HCT116 (cell line): ENCODE measurements around the gene ZFHX3. TPM values are rescaled to one million over a fixed set of nuclear protein-coding genes. Genes with fewer than 3 reads are reported as not detected.

Source experiments
- ATAC-seq: fragments of 200-7000 bp; cut with Tn5 transposase; 2 replicates; pipeline ENCODE4 v1.9.1; 2020; ENCODE audit warnings: mild to moderate bottlenecking, moderate library complexity
- BruUV-seq: library from RNA; stranded (reverse); fragments of 400-500 nt; replicated peaks from 2 replicates; lab custom pipeline; 2021; lab: Mats Ljungman, UMichigan
- CTCF ChIA-PET: fragments of 300-600 bp; sonication (Branson Sonifier 250); formaldehyde crosslinking; loops from one replicate; lab custom pipeline; 2021; ENCODE audit warnings: antibody characterized with exemption; lab: Charles Lee
- POLR2A ChIA-PET: fragments of 300-600, 350-600 bp; sonication (Branson Sonifier 250); formaldehyde crosslinking; loops from one replicate; lab custom pipeline; 2021; ENCODE audit warnings: antibody characterized with exemption; lab: Charles Lee
- RAD21 ChIA-PET, 2 experiments: fragments of 300-600 bp; sonication (Branson Sonifier 250); formaldehyde crosslinking; loops; one replicate each; lab custom pipeline; 2023; ENCODE audit warnings: low total read pairs in 2 of 2; ENCODE audit not compliant: uncharacterized antibody in 2 of 2, unreplicated experiment in 2 of 2, low non-redundant PET in 1 of 2; lab: Charles Lee
- DNase-seq: peaks from one replicate; pipeline ENCODE4 v3.0.0-alpha.2; 2010; ENCODE audit warnings: low read depth, low spot score
- H2AFZ ChIP-seq: fragments of 200-600 bp; shearing (Covaris generic), sonication (generic); 2 replicates; pipeline ENCODE4 v1.6.1; 2017; ENCODE audit warnings: low read depth, mixed run types, mixed read lengths, antibody characterized with exemption, low read length; ENCODE audit not compliant: poor library complexity, severe bottlenecking
- H3K27ac ChIP-seq: 2 replicates; pipeline ENCODE4 v1.5.1; 2012; ENCODE audit warnings: low read depth, low read length
- H3K27me3 ChIP-seq: fragments of 200-600 bp; sonication (generic); 2 replicates; pipeline ENCODE4 v1.6.1; 2016; ENCODE audit warnings: mixed run types, low read length, mixed read lengths; ENCODE audit not compliant: insufficient read depth
- H3K36me3 ChIP-seq, 2 experiments: fragments of 200-500 bp in 1 of 2; fragments of 200-600 bp in 1 of 2; sonication (Bioruptor generic) in 1 of 2; sonication (generic) in 1 of 2; 2 replicates each; pipeline versions ENCODE4 v1.5.1 to v1.6.1; 2014 to 2016; ENCODE audit warnings: low read length in 2 of 2, inconsistent platforms in 1 of 2, mixed read lengths in 1 of 2, mixed run types in 1 of 2; ENCODE audit not compliant: insufficient read depth in 2 of 2, control insufficient read depth in 1 of 2
- H3K4me1 ChIP-seq, 2 experiments: fragments of 200-600 bp in 1 of 2; sonication (generic) in 1 of 2; 2 replicates each; pipeline versions ENCODE4 v1.5.1 to v1.6.1; 2012 to 2017; ENCODE audit warnings: low read length in 2 of 2, inconsistent platforms in 1 of 2, mild to moderate bottlenecking in 1 of 2, mixed read lengths in 1 of 2, mixed run types in 1 of 2, moderate library complexity in 1 of 2; ENCODE audit not compliant: insufficient read depth in 2 of 2, control insufficient read depth in 1 of 2
- H3K4me2 ChIP-seq: fragments of 200-600 bp; sonication (generic); 2 replicates; pipeline ENCODE4 v1.6.1; 2017; ENCODE audit warnings: mixed run types, low read length, mixed read lengths
- H3K4me3 ChIP-seq, 2 experiments: fragments of 200-600 bp in 1 of 2; sonication (generic) in 1 of 2; replicated peaks in 1 of 2; 2 replicates each; pipeline ENCODE4 v1.5.1; 2011 to 2016; ENCODE audit warnings: low read length in 2 of 2, control low read depth in 1 of 2, low read depth in 1 of 2, mild to moderate bottlenecking in 1 of 2, mixed read lengths in 1 of 2, mixed run types in 1 of 2
- H3K79me2 ChIP-seq: fragments of 200-600 bp; sonication (generic); 2 replicates; pipeline ENCODE4 v1.6.1; 2017; ENCODE audit warnings: mild to moderate bottlenecking, mixed run types, low read length, moderate library complexity, mixed read lengths; ENCODE audit not compliant: insufficient read depth
- H3K9ac ChIP-seq: fragments of 200-600 bp; sonication (generic); 2 replicates; pipeline ENCODE4 v1.6.1; 2016; ENCODE audit warnings: low read length, mixed read lengths
- H3K9me2 ChIP-seq: fragments of 200-600 bp; sonication (generic), shearing (Covaris generic); 2 replicates; pipeline ENCODE4 v1.6.1; 2017; ENCODE audit warnings: mixed run types, mild to moderate bottlenecking, moderate library complexity; ENCODE audit not compliant: insufficient read depth
- H3K9me3 ChIP-seq, 2 experiments: fragments of 200-500 bp in 1 of 2; fragments of 200-600 bp in 1 of 2; sonication (Bioruptor generic) in 1 of 2; sonication (generic) in 1 of 2; 2 replicates each; pipeline ENCODE4 v1.6.1; 2014 to 2017; ENCODE audit warnings: low read length in 2 of 2, mixed read lengths in 2 of 2, inconsistent platforms in 1 of 2, low read depth in 1 of 2, mild to moderate bottlenecking in 1 of 2, mixed run types in 1 of 2, moderate library complexity in 1 of 2; ENCODE audit not compliant: control insufficient read depth in 1 of 2, insufficient read depth in 1 of 2
- H4K20me1 ChIP-seq: fragments of 200-600 bp; sonication (generic), shearing (Covaris generic); 2 replicates; pipeline ENCODE4 v1.6.1; 2017; ENCODE audit warnings: mixed run types, mild to moderate bottlenecking, moderate library complexity; ENCODE audit not compliant: insufficient read depth
- CBX3 ChIP-seq: IDR thresholded peaks from 2 replicates; pipeline ENCODE4 v1.6.1; 2012; ENCODE audit warnings: low read depth
- CEBPB ChIP-seq: IDR thresholded peaks from 2 replicates; pipeline ENCODE4 v1.6.1; 2012; ENCODE audit warnings: low read depth
- EZH2 ChIP-seq: fragments of 200-600 bp; sonication (generic); IDR thresholded peaks from 2 replicates; pipeline ENCODE4 v1.6.1; 2017; ENCODE audit warnings: antibody characterized with exemption, mixed run types
- EZH2phosphoT487 ChIP-seq: fragments of 200-600 bp; IDR thresholded peaks from 2 replicates; pipeline ENCODE4 v1.6.1; 2018; ENCODE audit warnings: antibody characterized with exemption, borderline replicate concordance
- JUND ChIP-seq: IDR thresholded peaks from 2 replicates; pipeline ENCODE4 v1.6.1; 2012
- POLR2A ChIP-seq: IDR thresholded peaks from 2 replicates; pipeline ENCODE4 v1.7.0; 2011; ENCODE audit warnings: borderline replicate concordance; ENCODE audit not compliant: insufficient read depth, insufficient read length; ENCODE audit errors: extremely low read depth
- SIN3A ChIP-seq: IDR thresholded peaks from 2 replicates; pipeline ENCODE4 v1.6.1; 2012; ENCODE audit warnings: low read depth
- TCF7L2 ChIP-seq: IDR thresholded peaks from 2 replicates; pipeline ENCODE4 v1.7.0; 2011; ENCODE audit warnings: borderline replicate concordance, inconsistent platforms; ENCODE audit not compliant: insufficient read depth, insufficient read length; ENCODE audit errors: extremely low read depth
- ZFX ChIP-seq: fragments of 450-650 bp; IDR thresholded peaks from 2 replicates; pipeline ENCODE4 v1.6.1; 2017
- intact Hi-C: fragments of 100-400 bp; cut with micrococcal nuclease; formaldehyde crosslinking; loops from 2 replicates; pipeline ENCODE4 v1.10.0; 2022
- total RNA-seq: library from RNA; stranded (reverse); gene quantifications from one replicate; pipeline ENCODE4 v1.2.1, GENCODE V29; 2021; ENCODE audit not compliant: unreplicated experiment
- TF ChIP-seq, protein P1 (sequence below), 3 experiments: fragments of 200-600 bp in 1 of 3; sonication (generic) in 1 of 3; IDR thresholded peaks in 2 of 3; conservative IDR thresholded peaks in 1 of 3; 2 replicates each; pipeline ENCODE4 v1.5.1; 2012 to 2017; ENCODE audit warnings: low read depth in 2 of 3, low read length in 2 of 3, antibody characterized with exemption in 1 of 3, borderline replicate concordance in 1 of 3, control low read depth in 1 of 3, mild to moderate bottlenecking in 1 of 3, mixed read lengths in 1 of 3, mixed run types in 1 of 3, moderate library complexity in 1 of 3; ENCODE audit not compliant: insufficient read depth in 1 of 3
- TF ChIP-seq, protein P2 (sequence below): IDR thresholded peaks from 2 replicates; pipeline ENCODE4 v1.6.1; 2012

Gene ZFHX3
- total RNA-seq, 1 experiment from 2014 or later: 6.3 TPM

DNA sequence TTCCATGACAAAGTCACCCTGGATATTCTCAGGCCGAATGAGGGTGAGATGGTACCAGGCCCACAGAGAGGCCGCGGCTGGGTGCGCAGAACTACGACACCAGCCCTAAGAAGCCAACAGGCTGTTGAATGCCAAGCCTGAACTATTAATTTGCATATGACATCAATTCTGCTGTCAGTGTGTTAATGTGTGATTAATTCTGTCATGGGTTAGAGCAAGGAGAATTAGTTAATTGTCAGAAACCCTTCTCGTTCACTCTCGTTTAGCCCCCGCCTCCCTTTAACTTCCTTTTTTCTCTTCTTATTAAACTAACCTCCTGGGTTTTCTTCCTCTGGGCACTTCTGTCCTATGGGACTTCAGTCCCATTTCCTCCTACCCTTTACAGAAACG is 123.4 kb downstream of the ZFHX3 start:
- ChIA-PET CTCF (no interaction called here), POLR2A (no interaction called here), RAD21 (no interaction called here)
- H3K4me3 ChIP-seq: no peak overlapping the region
- no peaks in the 10 kb centered on the region for H3K27me3 ChIP-seq
- H3K9me3 ChIP-seq: no peaks in the 10 kb centered on the region
- peaks cover 0 to 4% of the 10 kb centered on the region in 2 experiments; a peak in 1 of 4 replicates for H3K4me1 ChIP-seq
- DNase-seq (no peak), ATAC-seq (no peak)
- no peak overlapping the region for H3K27ac ChIP-seq
- 0 out of 2 replicates have a peak, but pooled peaks cover 6% of the 10 kb centered on the region for H4K20me1 ChIP-seq
- intact Hi-C loops: no loop called here
- H3K79me2 ChIP-seq: no peaks in the 10 kb centered on the region
- no peak for TF ChIP-seq CEBPB
- TF ChIP-seq EZH2: no peak
- no peak for TF ChIP-seq POLR2A
- no peak for TF ChIP-seq TCF7L2
- TF ChIP-seq JUND: no peak
- no peak for TF ChIP-seq SIN3A
- TF ChIP-seq, protein P1, sequence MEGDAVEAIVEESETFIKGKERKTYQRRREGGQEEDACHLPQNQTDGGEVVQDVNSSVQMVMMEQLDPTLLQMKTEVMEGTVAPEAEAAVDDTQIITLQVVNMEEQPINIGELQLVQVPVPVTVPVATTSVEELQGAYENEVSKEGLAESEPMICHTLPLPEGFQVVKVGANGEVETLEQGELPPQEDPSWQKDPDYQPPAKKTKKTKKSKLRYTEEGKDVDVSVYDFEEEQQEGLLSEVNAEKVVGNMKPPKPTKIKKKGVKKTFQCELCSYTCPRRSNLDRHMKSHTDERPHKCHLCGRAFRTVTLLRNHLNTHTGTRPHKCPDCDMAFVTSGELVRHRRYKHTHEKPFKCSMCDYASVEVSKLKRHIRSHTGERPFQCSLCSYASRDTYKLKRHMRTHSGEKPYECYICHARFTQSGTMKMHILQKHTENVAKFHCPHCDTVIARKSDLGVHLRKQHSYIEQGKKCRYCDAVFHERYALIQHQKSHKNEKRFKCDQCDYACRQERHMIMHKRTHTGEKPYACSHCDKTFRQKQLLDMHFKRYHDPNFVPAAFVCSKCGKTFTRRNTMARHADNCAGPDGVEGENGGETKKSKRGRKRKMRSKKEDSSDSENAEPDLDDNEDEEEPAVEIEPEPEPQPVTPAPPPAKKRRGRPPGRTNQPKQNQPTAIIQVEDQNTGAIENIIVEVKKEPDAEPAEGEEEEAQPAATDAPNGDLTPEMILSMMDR (IDR thresholded peaks at IDR 0.05 in 2 of 3, conservative IDR thresholded peaks at IDR 0.05 in 1 of 3; ENCODE audit: borderline replicate concordance in 1 of 3, insufficient read depth in 1 of 3, low read depth in 2 of 3, low read length in 2 of 3): no peak
- TF ChIP-seq EZH2phosphoT487: no peak
- TF ChIP-seq ZFX: no peak
- no peak for TF ChIP-seq CBX3
- TF ChIP-seq, protein P2, sequence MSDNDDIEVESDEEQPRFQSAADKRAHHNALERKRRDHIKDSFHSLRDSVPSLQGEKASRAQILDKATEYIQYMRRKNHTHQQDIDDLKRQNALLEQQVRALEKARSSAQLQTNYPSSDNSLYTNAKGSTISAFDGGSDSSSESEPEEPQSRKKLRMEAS: no peak
- no peak overlapping the region for H3K4me2 ChIP-seq
- H2AFZ ChIP-seq: no peak overlapping the region
- BruUV-seq: no TSS peak
- H3K9ac ChIP-seq: no peak overlapping the region
- no peaks in the 10 kb centered on the region for H3K9me2 ChIP-seq
- no peaks in the 10 kb centered on the region for H3K36me3 ChIP-seq
